Glomerular visceral epithelial cell (primary cell): ENCODE data around the gene TMEM163.
"Not testable (repeated sequence)": the region's sequence is repeated elsewhere in the genome, so short reads cannot be mapped to it uniquely, and the experiment has no call there.

Source experiments
- DNase-seq: peaks from one replicate; pipeline ENCODE4 v3.0.0-alpha.2; 2016; ENCODE audit errors: extremely low spot score

Gene TMEM163

GRCh38 chr2:134536296-134536695, 182.5 kb downstream of the TMEM163 start:
- no peak for DNase-seq

GRCh38 chr2:134532537-134532936, 186.3 kb downstream of the TMEM163 start:
- DNase-seq: no peak

- DNase-seq: peak; percentile 26
These were observed 191.4 kb downstream of the TMEM163 start for GRCh38 chr2:134527381-134527780.

DNA sequence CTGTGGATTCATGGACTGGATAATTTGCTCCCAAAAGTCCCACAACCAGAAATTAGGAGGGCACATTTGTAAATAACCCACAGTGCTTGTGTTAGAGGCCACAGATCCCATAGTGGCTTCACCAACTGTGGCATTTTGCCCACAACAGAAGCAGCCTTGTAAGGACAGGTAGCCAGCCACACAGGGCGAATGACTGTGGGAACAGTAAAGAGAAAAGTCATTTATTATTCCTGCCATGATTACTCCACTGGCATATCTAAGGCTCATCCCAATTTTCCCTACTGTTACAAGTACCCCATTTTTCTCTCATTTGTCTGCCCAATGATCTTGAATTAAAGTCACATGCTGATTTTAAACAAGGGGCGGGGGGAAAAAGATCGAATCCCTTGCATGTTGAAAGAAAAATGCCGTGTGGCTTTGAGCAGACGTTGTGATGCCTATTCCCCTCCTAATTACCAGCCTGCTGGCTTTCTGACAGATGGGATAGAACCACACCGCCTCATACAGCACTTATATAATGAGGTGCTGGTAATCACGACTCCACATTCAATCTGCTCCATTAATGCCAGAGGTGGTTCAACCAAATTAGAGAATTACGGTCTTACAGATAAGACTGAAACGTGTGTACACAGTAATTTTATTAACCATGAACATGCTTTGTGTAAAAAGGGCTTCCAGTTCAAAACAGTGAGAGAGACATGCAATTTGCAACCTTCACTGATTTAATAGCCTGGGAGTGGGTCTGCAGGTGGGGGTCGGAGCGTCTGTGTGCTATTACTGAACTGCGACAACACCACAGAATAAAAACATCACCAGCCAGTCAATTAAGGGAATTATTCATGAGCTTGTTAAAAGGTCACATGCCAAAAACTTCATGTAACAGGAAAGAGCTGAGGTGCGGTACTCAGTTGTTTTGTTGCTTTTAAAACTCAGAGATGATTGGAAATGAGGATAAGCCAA, 196.0 kb downstream of the TMEM163 start:
- no peak for DNase-seq

DNA sequence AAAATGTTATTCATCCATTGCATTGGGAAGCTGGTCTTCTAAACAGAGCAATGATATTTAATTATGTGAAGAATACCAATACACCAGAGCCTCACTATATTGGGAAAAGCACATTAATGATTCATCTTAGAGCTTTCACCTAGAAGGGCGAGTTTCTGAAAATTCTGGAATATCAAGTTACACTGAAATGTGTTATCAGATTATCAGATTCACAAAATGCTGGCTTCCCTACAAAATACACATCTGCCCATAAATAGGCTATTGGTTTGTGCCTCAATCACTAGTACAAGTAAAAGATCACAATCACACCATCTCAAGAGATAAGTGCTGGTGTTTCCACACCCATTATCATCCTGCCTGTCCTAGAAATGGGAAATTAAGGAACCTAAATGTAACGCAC, 200.7 kb downstream of the TMEM163 start:
- no peak for DNase-seq

- DNase-seq: no peak
These were observed 203.7 kb downstream of the TMEM163 start for GRCh38 chr2:134515137-134515536.

GRCh38 chr2:134513465-134513804, 205.4 kb downstream of the TMEM163 start:
- DNase-seq: no peak

DNA sequence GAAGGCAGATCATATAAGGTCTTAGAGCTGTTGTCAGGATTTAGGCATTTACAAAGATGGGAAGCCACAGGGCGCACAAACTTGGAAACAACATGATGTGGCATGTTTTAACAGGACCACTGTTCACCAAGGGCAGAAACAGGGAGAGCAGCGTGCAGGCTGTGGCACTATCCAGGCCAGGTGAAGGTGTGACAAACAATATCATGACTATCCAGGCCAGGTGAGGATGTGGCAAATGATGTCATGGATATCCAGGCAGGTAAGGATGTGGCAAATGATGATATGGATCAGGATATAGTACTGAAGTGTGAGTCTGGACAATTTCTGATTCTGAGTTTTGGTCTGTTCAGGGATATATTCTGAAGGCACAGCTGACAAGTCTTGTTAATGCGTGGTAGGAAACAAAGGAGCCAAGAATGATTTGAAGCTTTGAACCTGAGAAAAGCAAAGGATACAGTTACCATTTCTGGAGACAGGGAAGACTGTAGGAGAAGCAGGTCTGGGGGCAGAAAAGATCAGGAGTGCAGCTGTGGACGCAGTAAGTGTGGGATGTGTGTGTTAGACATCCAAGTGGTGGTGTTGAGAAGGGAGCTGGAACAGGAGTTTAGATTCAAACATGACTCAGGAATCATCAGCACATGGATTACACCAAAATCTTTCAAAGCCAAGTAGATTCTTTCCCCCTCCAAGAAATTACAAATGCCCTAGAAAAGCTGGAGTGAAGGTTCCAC, 205.9 kb downstream of the TMEM163 start:
- DNase-seq: no peak

GRCh38 chr2:134508391-134508790, 210.4 kb downstream of the TMEM163 start:
- DNase-seq: no peak

DNA sequence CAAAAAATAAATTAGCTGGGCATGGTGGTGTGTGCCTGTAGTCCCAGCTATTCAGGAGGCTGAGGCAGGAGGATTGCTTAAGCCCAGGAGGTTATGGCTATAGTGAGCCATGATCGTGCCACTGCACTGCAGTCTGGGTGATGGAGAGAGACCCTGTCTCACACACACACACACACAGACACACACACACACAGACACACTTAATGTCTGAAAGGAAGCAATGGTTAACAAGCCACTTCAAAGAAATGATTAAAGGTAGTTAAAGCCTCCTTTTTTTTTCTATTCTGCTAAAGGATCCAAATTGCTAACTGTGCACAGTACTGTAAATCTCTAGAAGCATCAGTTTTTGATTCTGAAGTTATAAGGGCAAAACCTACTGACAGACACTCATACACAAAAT, 211.1 kb downstream of the TMEM163 start:
- DNase-seq: no peak

DNA sequence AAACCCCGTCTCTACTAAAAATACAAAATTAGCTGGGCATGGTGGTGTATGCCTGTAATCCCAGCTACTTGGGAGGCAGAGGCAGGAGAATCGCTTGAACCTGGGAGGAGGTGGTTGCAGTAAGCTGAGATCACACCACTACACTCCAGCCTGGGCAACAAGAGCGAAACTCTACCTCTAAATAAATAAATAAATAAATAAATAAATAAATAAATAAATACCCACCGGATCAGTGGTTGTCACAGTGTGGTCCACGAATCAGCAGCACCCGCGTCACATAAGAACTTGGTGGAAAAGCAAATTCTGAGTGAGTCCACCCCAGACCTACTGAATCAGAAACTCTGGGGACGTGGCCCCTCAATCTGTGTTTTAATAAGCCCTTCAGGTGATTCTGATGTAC, 211.6 kb downstream of the TMEM163 start:
- not testable (repeated sequence) for DNase-seq

GRCh38 chr2:134505446-134505845, 213.4 kb downstream of the TMEM163 start:
- no peak for DNase-seq

- no peak for DNase-seq
These were observed 214.0 kb downstream of the TMEM163 start for GRCh38 chr2:134504586-134505336.

- DNase-seq: no peak
These were observed 216.7 kb downstream of the TMEM163 start for GRCh38 chr2:134502104-134502503.

DNA sequence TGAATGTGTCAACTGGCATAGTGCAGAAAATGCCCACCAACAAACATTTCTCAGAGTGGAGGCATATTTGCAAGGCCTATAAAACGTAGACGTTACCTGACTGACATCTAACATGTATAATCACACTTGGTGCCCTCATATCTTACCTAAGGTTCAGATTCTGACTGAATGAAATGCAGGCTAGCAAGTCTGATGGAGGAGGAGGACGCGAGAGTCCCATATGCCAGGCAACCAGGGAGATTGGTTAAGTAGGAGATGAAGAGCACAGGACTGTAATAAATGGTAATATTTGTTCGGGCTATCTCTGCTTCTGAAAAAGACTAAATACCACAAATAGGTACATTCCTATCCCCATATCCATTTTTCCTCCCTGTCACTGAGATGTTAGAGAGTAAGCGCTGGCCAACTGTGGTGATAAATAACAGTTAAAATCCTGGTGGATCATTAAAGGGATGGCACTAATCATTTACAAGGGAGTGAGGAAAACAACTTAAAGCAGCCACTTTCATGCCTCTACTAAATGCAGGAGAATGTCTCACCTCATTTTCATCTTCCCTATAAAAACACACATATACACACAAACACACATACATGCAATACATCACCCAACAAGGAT, 217.2 kb downstream of the TMEM163 start:
- no peak for DNase-seq

- DNase-seq: no peak
These were observed 218.4 kb downstream of the TMEM163 start for GRCh38 chr2:134500211-134500935.

- no peak for DNase-seq
These were observed 219.4 kb downstream of the TMEM163 start for GRCh38 chr2:134499307-134499926.

DNA sequence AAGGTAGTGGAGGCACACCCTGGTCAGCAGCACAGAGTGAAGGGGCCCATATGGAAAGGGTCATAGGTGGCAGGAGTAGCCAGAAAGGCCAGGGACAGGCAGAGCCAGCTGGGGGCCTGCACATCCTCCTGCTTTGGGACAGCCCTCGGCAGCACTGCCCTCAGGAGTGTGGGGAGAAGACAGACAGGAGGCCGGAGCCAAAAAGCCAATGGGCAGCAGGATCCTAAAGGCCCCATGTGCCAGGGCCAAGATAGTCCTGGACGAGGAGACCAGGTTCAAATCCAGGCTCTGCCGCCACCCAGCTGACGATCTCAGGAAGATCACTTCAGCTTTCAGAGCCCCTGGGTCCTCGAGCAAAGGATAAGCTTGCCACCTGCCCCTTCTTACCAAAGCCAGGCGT, 220.1 kb downstream of the TMEM163 start:
- DNase-seq: no peak

DNA sequence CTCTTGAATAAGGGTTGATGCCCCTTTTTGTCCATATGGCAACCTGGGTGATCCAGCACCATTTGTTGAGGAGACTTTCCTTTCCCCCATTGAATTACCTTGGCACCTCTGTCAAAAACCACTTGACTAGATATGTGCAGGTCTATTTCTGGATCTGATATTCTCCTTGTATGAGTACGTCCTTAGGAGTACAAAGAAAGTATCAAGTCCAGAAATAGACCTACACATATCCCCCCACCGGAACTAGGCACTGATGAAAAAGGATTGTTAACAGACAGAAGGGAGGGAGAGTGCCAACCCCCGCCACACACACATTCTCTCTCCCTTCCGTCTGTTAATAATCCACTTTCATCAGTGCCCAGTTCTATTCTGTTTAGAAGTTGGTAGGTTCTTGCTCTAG, 225.0 kb downstream of the TMEM163 start:
- no peak for DNase-seq

- no peak for DNase-seq
These were observed 226.9 kb downstream of the TMEM163 start for GRCh38 chr2:134491771-134492441.
